ENCODE data around the gene EIF5AL1. TPM values are rescaled to one million over a fixed set of nuclear protein-coding genes. Genes with fewer than 3 reads are reported as not detected.
"Not testable (repeated sequence)": the region's sequence is repeated elsewhere in the genome, so short reads cannot be mapped to it uniquely, and the experiment has no call there.

Gene EIF5AL1
- total RNA-seq, 1 experiment from 2014 or later = 0.17 TPM

- TF ChIP-seq TP53 (CRISPR knock-in tag; IDR thresholded peaks at IDR 0.05) = no peak
- TF ChIP-seq OVOL2 (CRISPR knock-in tag; IDR thresholded peaks at IDR 0.05; ENCODE audit: borderline replicate concordance) = no peak
- no peak for TF ChIP-seq SOX15 (CRISPR knock-in tag; IDR thresholded peaks at IDR 0.05)
- TF ChIP-seq TEAD1 (CRISPR knock-in tag; IDR thresholded peaks at IDR 0.05) = no peak
- no peak for TF ChIP-seq CDX4 (CRISPR knock-in tag; IDR thresholded peaks at IDR 0.05; ENCODE audit: borderline replicate concordance)
These were observed 6.5 kb upstream of the EIF5AL1 start (continued) for GRCh38 chr10:79505829-79506228.

- CTCF ChIA-PET = interaction anchor here (1.0 kb wide), 1 partner anchor 133 kb away, joined by 3 read pairs; no protein-coding TSS in a partner anchor
- POLR2A ChIA-PET = no interaction called here
These were observed 4.7 kb upstream of the EIF5AL1 start for GRCh38 chr10:79507440-79508167.

GRCh38 chr10:79508245-79508644, 4.1 kb upstream of the EIF5AL1 start:
- not testable (repeated sequence) for H3K9me3 Mint-ChIP-seq
- H3K27me3 Mint-ChIP-seq (ENCODE audit: low read depth) = peaks cover 32% of the 10 kb centered on the region

More at GRCh38 chr10:79507440-79508167, 4.7 kb upstream of the EIF5AL1 start:
- DNase-seq (ENCODE audit: low spot score) = no peak
- no peak overlapping the region for H3K27ac Mint-ChIP-seq
- peaks cover 8% of the 10 kb centered on the region for H3K4me1 Mint-ChIP-seq
- no peak for ATAC-seq
- no peaks in the 10 kb centered on the region for H3K9me3 Mint-ChIP-seq
- TF ChIP-seq AR (CRISPR knock-in tag; IDR thresholded peaks at IDR 0.05) (no peak), NFE2L1 (CRISPR knock-in tag; IDR thresholded peaks at IDR 0.05) (no peak), USF2 (CRISPR knock-in tag; IDR thresholded peaks at IDR 0.05) (no peak), FOXP1 (CRISPR knock-in tag; IDR thresholded peaks at IDR 0.05; ENCODE audit: borderline replicate concordance) (no peak), SOX15 (CRISPR knock-in tag; IDR thresholded peaks at IDR 0.05) (no peak), ZNF317 (CRISPR knock-in tag; IDR thresholded peaks at IDR 0.05; ENCODE audit: borderline replicate concordance, low read depth) (no peak), CBFB (CRISPR knock-in tag; IDR thresholded peaks at IDR 0.05; ENCODE audit: low read depth) (no peak), ZNF416 (CRISPR knock-in tag; IDR thresholded peaks at IDR 0.05) (no peak), ZNF423 (CRISPR knock-in tag; IDR thresholded peaks at IDR 0.05) (no peak), CREB1 (CRISPR knock-in tag; IDR thresholded peaks at IDR 0.05) (no peak), NR2C2 (CRISPR knock-in tag; IDR thresholded peaks at IDR 0.05) (no peak), RORB (CRISPR knock-in tag; IDR thresholded peaks at IDR 0.05) (no peak), ATF1 (CRISPR knock-in tag; IDR thresholded peaks at IDR 0.05) (no peak)
- H3K27me3 Mint-ChIP-seq (ENCODE audit: low read depth) = peaks cover 37% of the 10 kb centered on the region
- no peaks in the 10 kb centered on the region for H3K36me3 Mint-ChIP-seq
- no peak overlapping the region for H3K4me3 Mint-ChIP-seq

GRCh38 chr10:79509306-79509933, 2.9 kb upstream of the EIF5AL1 start:
- CTCF ChIA-PET; H3K36me3 Mint-ChIP-seq; H3K4me3 Mint-ChIP-seq; DNase-seq (ENCODE audit: low spot score); H3K4me1 Mint-ChIP-seq; POLR2A ChIA-PET; H3K27ac Mint-ChIP-seq; H3K9me3 Mint-ChIP-seq: not testable (repeated sequence)
- peaks cover 28% of the 10 kb centered on the region for H3K27me3 Mint-ChIP-seq (ENCODE audit: low read depth)
- ATAC-seq = peak; percentile 81

More at GRCh38 chr10:79508245-79508644, 4.1 kb upstream of the EIF5AL1 start:
- H3K4me3 Mint-ChIP-seq; POLR2A ChIA-PET; H3K27ac Mint-ChIP-seq; H3K4me1 Mint-ChIP-seq; H3K36me3 Mint-ChIP-seq; DNase-seq (ENCODE audit: low spot score); CTCF ChIA-PET; ATAC-seq: not testable (repeated sequence)

- DNase-seq (ENCODE audit: low spot score); H3K4me1 Mint-ChIP-seq; POLR2A ChIA-PET; CTCF ChIA-PET; ATAC-seq; H3K36me3 Mint-ChIP-seq; H3K4me3 Mint-ChIP-seq; H3K9me3 Mint-ChIP-seq; H3K27ac Mint-ChIP-seq: not testable (repeated sequence)
- H3K27me3 Mint-ChIP-seq (ENCODE audit: low read depth) = peaks cover 28% of the 10 kb centered on the region
These were observed 2.3 kb upstream of the EIF5AL1 start for GRCh38 chr10:79509934-79510508.

GRCh38 chr10:79516532-79517205, 4.3 kb downstream of the EIF5AL1 start:
- H3K27me3 Mint-ChIP-seq (ENCODE audit: low read depth); POLR2A ChIA-PET; DNase-seq (ENCODE audit: low spot score); H3K4me1 Mint-ChIP-seq; H3K36me3 Mint-ChIP-seq; H3K9me3 Mint-ChIP-seq; CTCF ChIA-PET; H3K27ac Mint-ChIP-seq; ATAC-seq; H3K4me3 Mint-ChIP-seq: not testable (repeated sequence)

Data from WTC11 (cell line).